Fibroblast of pulmonary artery (primary cell): ENCODE results near the gene SERPINA9.

Source experiments
- DNase-seq: peaks from one replicate; pipeline ENCODE4 v3.0.0-alpha.2; 2010; ENCODE audit warnings: low read depth
- H3K4me3 ChIP-seq: replicated peaks from 2 replicates; pipeline ENCODE4 v1.5.1; 2011; ENCODE audit warnings: low read depth, mild to moderate bottlenecking, control low read depth, low read length, moderate library complexity
- TF ChIP-seq, protein P1 (sequence below): IDR thresholded peaks from 2 replicates; pipeline ENCODE4 v1.5.1; 2011; ENCODE audit warnings: mild to moderate bottlenecking, control low read depth, low read length, inconsistent platforms; ENCODE audit errors: missing control alignments

Gene SERPINA9

DNA sequence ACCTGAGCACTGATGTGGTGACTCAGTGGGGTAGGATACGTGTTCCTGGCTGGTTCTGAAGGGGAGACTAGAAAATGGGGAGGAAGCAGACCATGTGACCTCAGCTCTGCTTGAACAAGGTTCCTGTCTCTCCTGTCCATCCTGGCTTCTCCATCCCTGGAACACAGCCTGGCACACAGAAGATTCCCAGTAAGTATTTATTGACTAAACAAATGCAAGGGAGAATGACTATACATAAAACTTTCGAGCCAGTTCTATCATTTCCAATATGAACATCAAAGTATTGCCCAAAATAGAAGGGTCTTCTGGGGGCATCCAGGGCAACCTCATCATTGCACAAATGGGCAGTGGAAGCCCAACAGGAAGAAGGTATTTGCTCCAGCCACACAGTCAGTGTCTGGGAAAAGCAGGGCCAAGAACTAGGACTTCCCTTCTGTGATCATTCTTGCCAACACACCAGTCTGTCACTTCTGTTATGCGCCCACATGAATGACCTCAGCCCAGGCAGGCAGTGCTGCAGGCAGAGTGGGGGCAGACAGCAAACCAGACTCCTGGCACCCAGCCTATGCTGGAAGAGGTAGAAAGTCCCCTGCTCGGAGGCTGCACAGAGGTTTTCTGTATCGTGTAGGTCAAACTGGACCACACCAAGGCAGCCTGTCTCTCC, 5.6 kb upstream of the SERPINA9 start:
- peak; percentile 14 for DNase-seq
- H3K4me3 ChIP-seq = no peak overlapping the region
- TF ChIP-seq, protein P1, sequence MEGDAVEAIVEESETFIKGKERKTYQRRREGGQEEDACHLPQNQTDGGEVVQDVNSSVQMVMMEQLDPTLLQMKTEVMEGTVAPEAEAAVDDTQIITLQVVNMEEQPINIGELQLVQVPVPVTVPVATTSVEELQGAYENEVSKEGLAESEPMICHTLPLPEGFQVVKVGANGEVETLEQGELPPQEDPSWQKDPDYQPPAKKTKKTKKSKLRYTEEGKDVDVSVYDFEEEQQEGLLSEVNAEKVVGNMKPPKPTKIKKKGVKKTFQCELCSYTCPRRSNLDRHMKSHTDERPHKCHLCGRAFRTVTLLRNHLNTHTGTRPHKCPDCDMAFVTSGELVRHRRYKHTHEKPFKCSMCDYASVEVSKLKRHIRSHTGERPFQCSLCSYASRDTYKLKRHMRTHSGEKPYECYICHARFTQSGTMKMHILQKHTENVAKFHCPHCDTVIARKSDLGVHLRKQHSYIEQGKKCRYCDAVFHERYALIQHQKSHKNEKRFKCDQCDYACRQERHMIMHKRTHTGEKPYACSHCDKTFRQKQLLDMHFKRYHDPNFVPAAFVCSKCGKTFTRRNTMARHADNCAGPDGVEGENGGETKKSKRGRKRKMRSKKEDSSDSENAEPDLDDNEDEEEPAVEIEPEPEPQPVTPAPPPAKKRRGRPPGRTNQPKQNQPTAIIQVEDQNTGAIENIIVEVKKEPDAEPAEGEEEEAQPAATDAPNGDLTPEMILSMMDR = no peak

DNA sequence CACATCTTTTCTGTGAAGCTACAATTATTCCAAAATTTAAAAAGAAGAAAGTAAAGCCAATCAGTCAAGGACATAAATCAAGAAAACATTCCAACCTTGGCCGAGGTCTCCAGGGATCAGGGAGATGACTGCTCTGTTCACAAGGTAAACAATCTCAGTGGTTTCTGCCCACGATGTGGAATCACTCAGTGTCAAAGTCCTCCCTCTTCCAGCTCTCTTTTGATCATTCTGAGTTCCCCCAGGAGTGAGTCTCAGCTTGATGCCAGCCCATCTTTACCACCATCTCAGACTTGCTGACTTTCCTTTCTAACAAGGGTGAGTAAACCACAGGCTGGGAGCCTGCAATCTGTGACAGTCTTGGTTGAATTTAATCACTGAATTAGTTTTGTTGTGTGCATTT, 4.8 kb upstream of the SERPINA9 start:
- TF ChIP-seq, protein P1 = no peak
- DNase-seq = no peak

DNA sequence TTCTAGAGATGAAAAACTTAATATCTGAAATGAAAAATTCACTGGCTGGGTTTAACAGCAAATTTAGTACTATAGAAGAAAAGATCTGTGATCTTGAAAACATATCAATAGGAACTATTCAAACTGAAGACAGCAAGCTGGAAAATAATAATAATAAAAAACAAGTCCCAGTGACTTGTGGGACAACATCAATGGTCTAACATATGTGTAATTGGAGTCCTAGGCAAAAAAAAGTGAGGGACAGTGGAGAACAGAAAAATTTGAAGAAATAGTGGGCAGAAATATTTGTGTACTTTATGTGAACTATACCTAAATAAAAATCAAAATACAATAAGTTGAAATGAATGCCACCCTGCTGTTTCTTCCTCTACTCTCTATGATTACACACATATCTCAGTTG, 2.4 kb upstream of the SERPINA9 start:
- DNase-seq = no peak
- TF ChIP-seq, protein P1 = no peak
- H3K4me3 ChIP-seq = no peak overlapping the region

More for the DNA sequence above, 4.8 kb upstream of the SERPINA9 start:
- no peak overlapping the region for H3K4me3 ChIP-seq

DNA sequence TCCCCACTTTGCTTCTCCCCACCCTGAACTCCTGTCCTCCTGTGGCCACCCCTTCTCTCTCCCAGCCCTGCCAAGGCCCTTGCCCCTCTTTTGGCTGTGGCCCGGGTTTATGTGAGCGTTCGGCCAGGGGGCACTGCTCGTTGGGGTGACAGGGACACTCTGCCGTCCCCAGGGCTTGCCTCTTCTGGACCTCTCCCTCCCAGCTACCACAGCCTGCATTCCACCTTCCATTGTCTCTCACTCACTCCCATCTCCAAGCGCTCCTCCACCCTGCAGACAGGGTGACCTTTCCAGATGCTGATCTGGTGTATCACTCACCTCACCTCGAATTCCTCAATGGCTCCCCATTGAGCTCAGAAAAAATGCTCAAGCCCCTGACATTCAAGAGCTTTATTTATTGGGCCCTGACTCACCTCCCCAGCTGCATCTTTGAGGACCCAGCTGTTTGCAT, 1.4 kb downstream of the SERPINA9 start:
- DNase-seq = no peak
- H3K4me3 ChIP-seq = no peak overlapping the region
- TF ChIP-seq, protein P1 = no peak

DNA sequence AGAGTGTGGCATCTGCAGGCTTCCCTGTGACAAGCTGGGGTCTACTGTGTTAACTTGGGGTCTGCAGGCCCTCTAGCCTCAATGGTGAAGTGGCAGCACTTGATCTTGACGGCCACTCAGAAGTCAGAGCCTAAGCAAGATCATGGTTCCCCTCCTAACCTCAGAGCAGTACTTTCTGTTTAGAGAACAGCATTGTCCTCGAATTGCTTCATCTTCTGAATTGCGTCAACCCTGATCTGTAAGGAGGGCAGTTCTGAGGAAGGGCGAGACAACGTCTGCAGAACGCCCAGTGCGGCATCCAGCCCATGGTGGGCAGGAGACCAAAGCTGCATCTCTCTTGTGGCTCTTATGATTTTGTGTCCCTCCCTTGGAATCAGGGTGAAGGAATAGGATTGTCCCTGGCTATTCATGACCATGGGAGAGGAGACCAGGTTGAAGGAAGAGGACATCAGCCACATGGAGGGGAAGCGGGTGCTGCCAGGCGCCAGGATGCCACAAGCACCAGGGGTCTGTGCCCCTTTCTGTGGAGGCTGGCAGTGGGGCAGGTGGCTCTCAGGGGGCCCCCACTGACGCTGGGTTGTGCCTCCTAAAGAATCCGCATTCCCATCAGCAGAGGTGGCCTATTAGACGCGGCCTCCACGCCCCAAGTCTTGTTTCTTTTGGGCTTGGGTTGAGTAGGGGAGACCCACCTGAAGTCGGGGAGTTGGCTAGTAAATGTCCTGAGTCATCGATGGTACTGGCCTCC, 2.2 kb downstream of the SERPINA9 start:
- TF ChIP-seq, protein P1 = no peak
- DNase-seq = no peak
- H3K4me3 ChIP-seq = no peak overlapping the region

DNA sequence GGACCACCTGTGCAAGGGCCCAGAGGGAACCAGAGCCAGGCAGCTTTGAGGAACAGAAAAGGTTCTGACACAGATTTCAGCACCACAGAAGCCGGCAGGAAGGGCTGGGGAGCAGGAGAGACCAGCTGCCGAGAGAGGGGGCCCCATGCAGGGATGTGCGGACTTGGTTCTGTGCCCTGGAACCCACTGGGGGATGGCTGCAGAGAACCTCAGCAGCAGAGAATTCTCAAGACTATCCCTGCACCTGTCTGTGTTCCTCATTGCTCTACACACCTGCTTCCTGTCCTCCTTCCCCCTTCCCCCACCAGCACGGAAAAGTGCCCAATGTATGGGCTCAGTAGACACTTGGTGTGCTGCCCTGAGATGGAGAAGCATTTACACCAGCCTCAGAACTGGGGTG, 3.2 kb downstream of the SERPINA9 start:
- no peak overlapping the region for H3K4me3 ChIP-seq
- TF ChIP-seq, protein P1 = no peak
- no peak for DNase-seq
